Mesendoderm (in vitro differentiated cells): Measurements from ENCODE around the gene SCOC. TPM values are rescaled to one million over a fixed set of nuclear protein-coding genes. Genes with fewer than 3 reads are reported as not detected.

Source experiments
- DNase-seq: peaks from one replicate; pipeline ENCODE4 v3.0.0; 2013
- H2AK5ac ChIP-seq: 2 replicates; pipeline ENCODE4 v1.6.1; 2013; ENCODE audit warnings: low read length, inconsistent platforms
- H2BK120ac ChIP-seq: 2 replicates; pipeline ENCODE4 v1.6.1; 2013; ENCODE audit warnings: low read depth, mild to moderate bottlenecking, low read length, moderate library complexity, mixed read lengths
- H2BK15ac ChIP-seq: replicated peaks from 2 replicates; pipeline ENCODE4 v1.6.1; 2013; ENCODE audit warnings: low read depth, mild to moderate bottlenecking, moderate library complexity
- H2BK5ac ChIP-seq: 2 replicates; pipeline ENCODE4 v1.6.1; 2013; ENCODE audit warnings: low read length, inconsistent platforms
- H3K18ac ChIP-seq: 2 replicates; pipeline ENCODE4 v1.6.1; 2013; ENCODE audit warnings: mild to moderate bottlenecking, low read length, mixed read lengths
- H3K23ac ChIP-seq: one replicate; pipeline ENCODE4 v1.6.1; 2013; ENCODE audit warnings: low read length
- H3K27ac ChIP-seq: 2 replicates; pipeline ENCODE4 v1.5.1; 2013; ENCODE audit warnings: low read depth, mild to moderate bottlenecking, inconsistent platforms, low read length, moderate library complexity
- H3K27me3 ChIP-seq: 2 replicates; pipeline ENCODE4 v1.6.1; 2013; ENCODE audit warnings: low read length, control low read depth, mild to moderate bottlenecking, inconsistent platforms; ENCODE audit not compliant: insufficient read depth, poor library complexity
- H3K36me3 ChIP-seq: 2 replicates; pipeline ENCODE4 v1.6.1; 2013; ENCODE audit warnings: low read length, inconsistent platforms; ENCODE audit not compliant: control insufficient read depth, insufficient read depth
- H3K4ac ChIP-seq: one replicate; pipeline ENCODE4 v1.6.1; 2013; ENCODE audit warnings: low read depth, mild to moderate bottlenecking, low read length, moderate library complexity
- H3K4me1 ChIP-seq: 2 replicates; pipeline ENCODE4 v1.6.1; 2013; ENCODE audit warnings: low read depth, low read length, inconsistent platforms; ENCODE audit not compliant: control insufficient read depth
- H3K4me2 ChIP-seq: 2 replicates; pipeline ENCODE4 v1.6.1; 2013; ENCODE audit warnings: low read length
- H3K4me3 ChIP-seq: 2 replicates; pipeline ENCODE4 v1.5.1; 2013; ENCODE audit warnings: mild to moderate bottlenecking, low read length
- H3K56ac ChIP-seq: one replicate; pipeline ENCODE4 v1.6.1; 2013; ENCODE audit warnings: low read length
- H3K79me1 ChIP-seq: 2 replicates; pipeline ENCODE4 v1.6.1; 2013; ENCODE audit warnings: low read length, inconsistent platforms
- H3K79me2 ChIP-seq: 2 replicates; pipeline ENCODE4 v1.6.1; 2013; ENCODE audit warnings: mild to moderate bottlenecking, low read length; ENCODE audit not compliant: control insufficient read depth, insufficient read depth
- H3K9ac ChIP-seq: 2 replicates; pipeline ENCODE4 v1.6.1; 2013; ENCODE audit warnings: low read length, inconsistent platforms
- H4K5ac ChIP-seq: one replicate; pipeline ENCODE4 v1.6.1; 2013; ENCODE audit warnings: low read length
- H4K8ac ChIP-seq: one replicate; pipeline ENCODE4 v1.6.1; 2013; ENCODE audit warnings: low read depth, mild to moderate bottlenecking, control low read depth, low read length, moderate library complexity
- WGBS: extraction: QIAGEN DNeasy Blood & Tissue Kit; methylation state at CpG from one replicate; pipeline ENCODE4 v1.1.7; 2013; ENCODE audit warnings: low lambda C conversion rate, missing lambda C conversion rate; ENCODE audit not compliant: insufficient coverage; ENCODE audit errors: extremely low coverage; 5-methylcytosine and 5-hydroxymethylcytosine counted together
- polyA plus RNA-seq, 2 experiments: library from polyadenylated mRNA; stranded (reverse); fragments of 200-250 nt; gene quantifications; one replicate each; pipeline ENCODE4 v1.2.3, GENCODE V29; 2013

SCOC gene
- polyA plus RNA-seq (2013, experiment 1 of 2): 31.3 TPM
- polyA plus RNA-seq (2013, experiment 2 of 2): 31.6 TPM

GRCh38 chr4:140373328-140374129 is at the start of gene SCOC:
TSS of gene SCOC (plus strand) at chr4:140373646. CDS start at chr4:140379171, 5,525 bp downstream.
- Histone ChIP-seq H4K8ac (no peak within 1 kb of the TSS), H2BK15ac (no peak within 1 kb of the TSS), H3K18ac (peak within 1 kb of the TSS; percentile 1), H2BK5ac (no peak within 1 kb of the TSS), H3K27ac (peak within 1 kb of the TSS; percentile 89), H3K4me1 (peaks cover 4% of the 10 kb centered on the region), H3K4me2 (peak within 1 kb of the TSS; percentile 83), H3K4me3 (peak within 1 kb of the TSS; percentile 87), H3K56ac (peak within 1 kb of the TSS; percentile 91), H3K79me1 (peaks cover 11% of the 10 kb centered on the region), H3K4ac (no peak within 1 kb of the TSS), H4K5ac (peak within 1 kb of the TSS; percentile 26), H3K36me3 (no peaks in the 10 kb centered on the region), H3K9ac (peak within 1 kb of the TSS; percentile 93), H3K23ac (peak within 1 kb of the TSS; percentile 59), H2AK5ac (no peak within 1 kb of the TSS), H3K27me3 (no peaks in the 10 kb centered on the region), H2BK120ac (no peak within 1 kb of the TSS), H3K79me2 (peaks cover 15% of the 10 kb centered on the region)
- DNase-seq: peak; percentile 100
- WGBS: no CpG with 5 or more reads among the region's 63 CpGs

GRCh38 chr4:140326395-140326993 is 47.0 kb upstream of the SCOC start:
- Histone ChIP-seq H3K36me3 (no peaks in the 10 kb centered on the region), H3K4me1 (no peaks in the 10 kb centered on the region), H4K8ac (no peak overlapping the region), H3K23ac (no peak overlapping the region), H3K4me2 (no peak overlapping the region), H4K5ac (no peak overlapping the region), H3K27me3 (no peaks in the 10 kb centered on the region), H2BK15ac (no peak overlapping the region), H2AK5ac (no peak overlapping the region), H3K56ac (no peak overlapping the region), H2BK5ac (no peak overlapping the region), H3K27ac (no peak overlapping the region), H3K4ac (no peak overlapping the region), H2BK120ac (no peak overlapping the region), H3K9ac (no peak overlapping the region), H3K79me1 (no peaks in the 10 kb centered on the region), H3K4me3 (no peak overlapping the region), H3K18ac (no peak overlapping the region), H3K79me2 (no peaks in the 10 kb centered on the region)
- DNase-seq: peak; percentile 60
- WGBS: no CpG with 5 or more reads among the region's 2 CpGs

GRCh38 chr4:140330311-140330900 is 43.0 kb upstream of the SCOC start:
- Histone ChIP-seq H3K27ac (no peak overlapping the region), H3K18ac (no peak overlapping the region), H3K79me2 (no peaks in the 10 kb centered on the region), H3K27me3 (no peaks in the 10 kb centered on the region), H3K4me3 (no peak overlapping the region), H2BK120ac (no peak overlapping the region), H3K4me1 (no peaks in the 10 kb centered on the region), H3K79me1 (no peaks in the 10 kb centered on the region), H3K9ac (no peak overlapping the region), H4K5ac (no peak overlapping the region), H3K4ac (no peak overlapping the region), H3K56ac (no peak overlapping the region), H3K4me2 (no peak overlapping the region), H3K23ac (no peak overlapping the region), H2BK5ac (no peak overlapping the region), H4K8ac (no peak overlapping the region), H3K36me3 (no peaks in the 10 kb centered on the region), H2BK15ac (no peak overlapping the region), H2AK5ac (no peak overlapping the region)
- no CpG with 5 or more reads among the region's 1 CpG for WGBS
- peak; percentile 45 for DNase-seq

GRCh38 chr4:140331245-140331644 is 42.2 kb upstream of the SCOC start:
- Histone ChIP-seq H3K27ac (no peak overlapping the region), H3K79me1 (no peaks in the 10 kb centered on the region), H3K56ac (no peak overlapping the region), H3K27me3 (no peaks in the 10 kb centered on the region), H3K9ac (no peak overlapping the region), H3K4me2 (no peak overlapping the region), H3K79me2 (no peaks in the 10 kb centered on the region), H3K4me3 (no peak overlapping the region), H3K36me3 (no peaks in the 10 kb centered on the region), H2AK5ac (no peak overlapping the region), H3K4me1 (no peaks in the 10 kb centered on the region), H2BK5ac (no peak overlapping the region), H4K8ac (no peak overlapping the region), H2BK120ac (no peak overlapping the region), H3K18ac (no peak overlapping the region), H4K5ac (no peak overlapping the region), H3K4ac (no peak overlapping the region), H3K23ac (no peak overlapping the region), H2BK15ac (no peak overlapping the region)
- no peak for DNase-seq
- no CpG with 5 or more reads among the region's 1 CpG for WGBS

GRCh38 chr4:140331876-140332275 is 41.6 kb upstream of the SCOC start:
- Histone ChIP-seq H3K9ac (no peak overlapping the region), H3K4me3 (no peak overlapping the region), H2BK5ac (no peak overlapping the region), H3K23ac (no peak overlapping the region), H3K27me3 (no peaks in the 10 kb centered on the region), H4K8ac (no peak overlapping the region), H3K18ac (no peak overlapping the region), H3K4me2 (no peak overlapping the region), H2AK5ac (no peak overlapping the region), H3K56ac (no peak overlapping the region), H2BK15ac (no peak overlapping the region), H3K4me1 (no peaks in the 10 kb centered on the region), H3K79me2 (no peaks in the 10 kb centered on the region), H2BK120ac (no peak overlapping the region), H3K4ac (no peak overlapping the region), H3K27ac (no peak overlapping the region), H4K5ac (no peak overlapping the region), H3K79me1 (no peaks in the 10 kb centered on the region), H3K36me3 (no peaks in the 10 kb centered on the region)
- no CpG with 5 or more reads among the region's 5 CpGs for WGBS
- DNase-seq: no peak
